ENCODE measurements around the gene MED26.

The MED26 gene

GRCh38 chr19:16532440-16533234, 95.4 kb downstream of the MED26 start:
- DNase-seq: no peak

- DNase-seq: no peak
Observed at GRCh38 chr19:16531380-16531669, 96.7 kb downstream of the MED26 start.

GRCh38 chr19:16530540-16531379, 97.2 kb downstream of the MED26 start:
- DNase-seq: no peak

- DNase-seq: no peak
Observed at GRCh38 chr19:16529466-16530144, 98.4 kb downstream of the MED26 start.

GRCh38 chr19:16527971-16528521, 100.0 kb downstream of the MED26 start:
- DNase-seq: peak; percentile 61

GRCh38 chr19:16527334-16527935, 100.6 kb downstream of the MED26 start:
- no peak for DNase-seq

- DNase-seq: no peak
Observed at GRCh38 chr19:16525751-16526481, 102.1 kb downstream of the MED26 start.

- DNase-seq: no peak
Observed at GRCh38 chr19:16524991-16525734, 102.8 kb downstream of the MED26 start.
